K562 (cell line): ENCODE data around the gene SLC12A9. TPM values are rescaled to one million over a fixed set of nuclear protein-coding genes. Genes with fewer than 3 reads are reported as not detected.

Source experiments
- CBFA2T2 ChIP-seq: fragments of 450-650 bp; conservative IDR thresholded peaks from 2 replicates; pipeline ENCODE4 v1.6.1; 2017; ENCODE audit warnings: mild to moderate bottlenecking
- HMGXB4 ChIP-seq: sonication (generic); formaldehyde crosslinking; IDR thresholded peaks from 2 replicates; pipeline ENCODE4 v1.8.1; 2023; ENCODE audit warnings: mild to moderate bottlenecking, missing genetic modification reagents
- ILK ChIP-seq: fragments of 450-650 bp; IDR thresholded peaks from 2 replicates; pipeline ENCODE4 v1.6.1; 2016; ENCODE audit warnings: missing genetic modification characterization, low read depth, mild to moderate bottlenecking, missing compliant biosample characterization, moderate library complexity, borderline replicate concordance
- MCM2 ChIP-seq: fragments of 450-650 bp; IDR thresholded peaks from 2 replicates; pipeline ENCODE4 v1.6.1; 2017; ENCODE audit warnings: low read depth, mild to moderate bottlenecking
- MYNN ChIP-seq, 2 experiments: sonication (generic); formaldehyde crosslinking in 1 of 2; IDR thresholded peaks; 2 replicates each; pipeline versions ENCODE4 v1.5.0 to v1.6.1; 2016 to 2020; ENCODE audit warnings: antibody characterized with exemption in 1 of 2, missing genetic modification reagents in 1 of 2
- NKRF ChIP-seq: fragments of 450-650 bp; IDR thresholded peaks from 2 replicates; pipeline ENCODE4 v1.6.1; 2016; ENCODE audit warnings: borderline replicate concordance
- ZFP1 ChIP-seq: fragments of 450-650 bp; formaldehyde crosslinking; IDR thresholded peaks from 2 replicates; pipeline ENCODE4 v1.4.0; 2020; ENCODE audit warnings: mild to moderate bottlenecking, mixed read lengths
- polyA plus RNA-seq, 8 experiments: library from polyadenylated mRNA; depleted of rRNA in 4 of 8; stranded (reverse) in 5 of 8; unstranded in 3 of 8; fragments of >200 nt; fragmentation: Nextera tagmentation in 2 of 8; fragmentation: Illumina TruSeq in 1 of 8; extraction: Ambion mirVana in 2 of 8; extraction: Trizol in 1 of 8; gene quantifications; 2 replicates each; pipeline versions ENCODE4 v1.2.1 to v1.2.3, GENCODE V29; 2011 to 2014; ENCODE audit warnings: inconsistent platforms in 1 of 8, missing spikeins in 1 of 8
- total RNA-seq, 7 experiments: library from RNA; depleted of rRNA in 6 of 7; stranded (reverse); fragments of >200 nt in 6 of 7; fragmentation: Illumina TruSeq in 2 of 7; extraction: Trizol in 2 of 7; gene quantifications; 2 replicates each; pipeline versions ENCODE4 v1.2.1 to v1.2.3, GENCODE V29; 2011 to 2021; ENCODE audit warnings: low replicate concordance in 1 of 7
- TF ChIP-seq, protein P1 (sequence below): sonication (generic); formaldehyde crosslinking; IDR thresholded peaks from 2 replicates; pipeline ENCODE4 v1.8.0; 2023; ENCODE audit warnings: mild to moderate bottlenecking, missing genetic modification reagents
- TF ChIP-seq, protein P2 (sequence below): fragments of 250-450 bp; sonication (Bioruptor Pico); IDR thresholded peaks from 2 replicates; pipeline ENCODE4 v1.4.0; 2020
- TF ChIP-seq, protein P3 (sequence below): fragments of 450-650 bp; IDR thresholded peaks from 2 replicates; pipeline ENCODE4 v1.6.1; 2016

Gene SLC12A9
- total and polyA plus RNA-seq, 9 of the 15 experiments (the other 6 are each of a cell fraction or from before 2014, with no cell fraction given) = 0.06 to 20.2 (median 10.7) TPM

- TF ChIP-seq, protein P1, sequence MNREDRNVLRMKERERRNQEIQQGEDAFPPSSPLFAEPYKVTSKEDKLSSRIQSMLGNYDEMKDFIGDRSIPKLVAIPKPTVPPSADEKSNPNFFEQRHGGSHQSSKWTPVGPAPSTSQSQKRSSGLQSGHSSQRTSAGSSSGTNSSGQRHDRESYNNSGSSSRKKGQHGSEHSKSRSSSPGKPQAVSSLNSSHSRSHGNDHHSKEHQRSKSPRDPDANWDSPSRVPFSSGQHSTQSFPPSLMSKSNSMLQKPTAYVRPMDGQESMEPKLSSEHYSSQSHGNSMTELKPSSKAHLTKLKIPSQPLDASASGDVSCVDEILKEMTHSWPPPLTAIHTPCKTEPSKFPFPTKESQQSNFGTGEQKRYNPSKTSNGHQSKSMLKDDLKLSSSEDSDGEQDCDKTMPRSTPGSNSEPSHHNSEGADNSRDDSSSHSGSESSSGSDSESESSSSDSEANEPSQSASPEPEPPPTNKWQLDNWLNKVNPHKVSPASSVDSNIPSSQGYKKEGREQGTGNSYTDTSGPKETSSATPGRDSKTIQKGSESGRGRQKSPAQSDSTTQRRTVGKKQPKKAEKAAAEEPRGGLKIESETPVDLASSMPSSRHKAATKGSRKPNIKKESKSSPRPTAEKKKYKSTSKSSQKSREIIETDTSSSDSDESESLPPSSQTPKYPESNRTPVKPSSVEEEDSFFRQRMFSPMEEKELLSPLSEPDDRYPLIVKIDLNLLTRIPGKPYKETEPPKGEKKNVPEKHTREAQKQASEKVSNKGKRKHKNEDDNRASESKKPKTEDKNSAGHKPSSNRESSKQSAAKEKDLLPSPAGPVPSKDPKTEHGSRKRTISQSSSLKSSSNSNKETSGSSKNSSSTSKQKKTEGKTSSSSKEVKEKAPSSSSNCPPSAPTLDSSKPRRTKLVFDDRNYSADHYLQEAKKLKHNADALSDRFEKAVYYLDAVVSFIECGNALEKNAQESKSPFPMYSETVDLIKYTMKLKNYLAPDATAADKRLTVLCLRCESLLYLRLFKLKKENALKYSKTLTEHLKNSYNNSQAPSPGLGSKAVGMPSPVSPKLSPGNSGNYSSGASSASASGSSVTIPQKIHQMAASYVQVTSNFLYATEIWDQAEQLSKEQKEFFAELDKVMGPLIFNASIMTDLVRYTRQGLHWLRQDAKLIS (CRISPR knock-in tag) = peak; percentile 94
- TF ChIP-seq ILK (tag) = no peak
- TF ChIP-seq, protein P2, sequence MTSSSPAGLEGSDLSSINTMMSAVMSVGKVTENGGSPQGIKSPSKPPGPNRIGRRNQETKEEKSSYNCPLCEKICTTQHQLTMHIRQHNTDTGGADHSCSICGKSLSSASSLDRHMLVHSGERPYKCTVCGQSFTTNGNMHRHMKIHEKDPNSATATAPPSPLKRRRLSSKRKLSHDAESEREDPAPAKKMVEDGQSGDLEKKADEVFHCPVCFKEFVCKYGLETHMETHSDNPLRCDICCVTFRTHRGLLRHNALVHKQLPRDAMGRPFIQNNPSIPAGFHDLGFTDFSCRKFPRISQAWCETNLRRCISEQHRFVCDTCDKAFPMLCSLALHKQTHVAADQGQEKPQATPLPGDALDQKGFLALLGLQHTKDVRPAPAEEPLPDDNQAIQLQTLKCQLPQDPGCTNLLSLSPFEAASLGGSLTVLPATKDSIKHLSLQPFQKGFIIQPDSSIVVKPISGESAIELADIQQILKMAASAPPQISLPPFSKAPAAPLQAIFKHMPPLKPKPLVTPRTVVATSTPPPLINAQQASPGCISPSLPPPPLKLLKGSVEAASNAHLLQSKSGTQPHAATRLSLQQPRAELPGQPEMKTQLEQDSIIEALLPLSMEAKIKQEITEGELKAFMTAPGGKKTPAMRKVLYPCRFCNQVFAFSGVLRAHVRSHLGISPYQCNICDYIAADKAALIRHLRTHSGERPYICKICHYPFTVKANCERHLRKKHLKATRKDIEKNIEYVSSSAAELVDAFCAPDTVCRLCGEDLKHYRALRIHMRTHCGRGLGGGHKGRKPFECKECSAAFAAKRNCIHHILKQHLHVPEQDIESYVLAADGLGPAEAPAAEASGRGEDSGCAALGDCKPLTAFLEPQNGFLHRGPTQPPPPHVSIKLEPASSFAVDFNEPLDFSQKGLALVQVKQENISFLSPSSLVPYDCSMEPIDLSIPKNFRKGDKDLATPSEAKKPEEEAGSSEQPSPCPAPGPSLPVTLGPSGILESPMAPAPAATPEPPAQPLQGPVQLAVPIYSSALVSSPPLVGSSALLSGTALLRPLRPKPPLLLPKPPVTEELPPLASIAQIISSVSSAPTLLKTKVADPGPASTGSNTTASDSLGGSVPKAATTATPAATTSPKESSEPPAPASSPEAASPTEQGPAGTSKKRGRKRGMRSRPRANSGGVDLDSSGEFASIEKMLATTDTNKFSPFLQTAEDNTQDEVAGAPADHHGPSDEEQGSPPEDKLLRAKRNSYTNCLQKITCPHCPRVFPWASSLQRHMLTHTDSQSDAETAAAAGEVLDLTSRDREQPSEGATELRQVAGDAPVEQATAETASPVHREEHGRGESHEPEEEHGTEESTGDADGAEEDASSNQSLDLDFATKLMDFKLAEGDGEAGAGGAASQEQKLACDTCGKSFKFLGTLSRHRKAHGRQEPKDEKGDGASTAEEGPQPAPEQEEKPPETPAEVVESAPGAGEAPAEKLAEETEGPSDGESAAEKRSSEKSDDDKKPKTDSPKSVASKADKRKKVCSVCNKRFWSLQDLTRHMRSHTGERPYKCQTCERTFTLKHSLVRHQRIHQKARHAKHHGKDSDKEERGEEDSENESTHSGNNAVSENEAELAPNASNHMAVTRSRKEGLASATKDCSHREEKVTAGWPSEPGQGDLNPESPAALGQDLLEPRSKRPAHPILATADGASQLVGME = peak; percentile 90; the same call in 1 of the 2 replicates
- TF ChIP-seq MYNN (IDR thresholded peaks at IDR 0.05) = peak; percentile 61; the same call in 1 of the 2 replicates
- no peak for TF ChIP-seq MYNN (CRISPR knock-in tag; IDR thresholded peaks at IDR 0.05)
- TF ChIP-seq HMGXB4 (CRISPR knock-in tag) = no peak
- TF ChIP-seq, protein P3, sequence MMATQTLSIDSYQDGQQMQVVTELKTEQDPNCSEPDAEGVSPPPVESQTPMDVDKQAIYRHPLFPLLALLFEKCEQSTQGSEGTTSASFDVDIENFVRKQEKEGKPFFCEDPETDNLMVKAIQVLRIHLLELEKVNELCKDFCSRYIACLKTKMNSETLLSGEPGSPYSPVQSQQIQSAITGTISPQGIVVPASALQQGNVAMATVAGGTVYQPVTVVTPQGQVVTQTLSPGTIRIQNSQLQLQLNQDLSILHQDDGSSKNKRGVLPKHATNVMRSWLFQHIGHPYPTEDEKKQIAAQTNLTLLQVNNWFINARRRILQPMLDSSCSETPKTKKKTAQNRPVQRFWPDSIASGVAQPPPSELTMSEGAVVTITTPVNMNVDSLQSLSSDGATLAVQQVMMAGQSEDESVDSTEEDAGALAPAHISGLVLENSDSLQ = 0 out of 2 replicates have a peak, but pooled peaks have one; percentile 23
- no peak for TF ChIP-seq CBFA2T2
- no peak; the same call in 1 of the 2 replicates for TF ChIP-seq NKRF
- TF ChIP-seq ZFP1 = peak; percentile 68
- no peak for TF ChIP-seq MCM2
Observed at GRCh38 chr7:100874577-100875355, 22.3 kb downstream of the SLC12A9 start, which contains the start of gene SRRT (continued).
